H1 (cell line): ENCODE measurements around the gene CDK4.

ENCODE experiments used
- ATF3 ChIP-seq: IDR thresholded peaks from 2 replicates; pipeline ENCODE4 v1.6.1; 2011; ENCODE audit warnings: low read depth, mild to moderate bottlenecking, low read length; ENCODE audit not compliant: insufficient read depth
- CREB1 ChIP-seq: IDR thresholded peaks from 2 replicates; pipeline ENCODE4 v1.6.1; 2012; ENCODE audit warnings: inconsistent platforms
- JUN ChIP-seq: IDR thresholded peaks from 2 replicates; pipeline ENCODE4 v1.6.1; 2011; ENCODE audit warnings: low read depth, mild to moderate bottlenecking, improper control_type of control experiment, low read length
- JUND ChIP-seq: IDR thresholded peaks from 2 replicates; pipeline ENCODE4 v1.6.1; 2011; ENCODE audit warnings: mild to moderate bottlenecking, improper control_type of control experiment, low read length
- POLR2AphosphoS5 ChIP-seq: IDR thresholded peaks from 2 replicates; pipeline ENCODE4 v1.6.1; 2011; ENCODE audit warnings: low read depth, low read length
- RAD21 ChIP-seq, 2 experiments: IDR thresholded peaks in 1 of 2; conservative IDR thresholded peaks in 1 of 2; 2 replicates each; pipeline ENCODE4 v1.6.1; 2011; ENCODE audit warnings: low read depth in 2 of 2, low read length in 2 of 2, improper control_type of control experiment in 1 of 2, inconsistent platforms in 1 of 2, mild to moderate bottlenecking in 1 of 2, moderate library complexity in 1 of 2
- RFX5 ChIP-seq: IDR thresholded peaks from 2 replicates; pipeline ENCODE4 v1.6.1; 2011; ENCODE audit warnings: low read depth, low read length, improper control_type of control experiment, borderline replicate concordance
- SIX5 ChIP-seq: IDR thresholded peaks from 2 replicates; pipeline ENCODE4 v1.6.1; 2011; ENCODE audit warnings: mild to moderate bottlenecking, low read depth, low read length
- USF2 ChIP-seq: IDR thresholded peaks from 2 replicates; pipeline ENCODE4 v1.6.1; 2011; ENCODE audit warnings: low read length, improper control_type of control experiment
- YY1 ChIP-seq: IDR thresholded peaks from 2 replicates; pipeline ENCODE4 v1.6.1; 2011; ENCODE audit warnings: low read depth, mild to moderate bottlenecking, low read length
- ZNF274 ChIP-seq: IDR thresholded peaks from 2 replicates; pipeline ENCODE4 v1.7.0; 2012; ENCODE audit warnings: low read length, borderline replicate concordance; ENCODE audit errors: extremely low read depth
- TF ChIP-seq, protein P1 (sequence below), 3 experiments: IDR thresholded peaks; 1 replicate in 2 of 3; 2 replicates in 1 of 3; pipeline versions ENCODE4 v1.5.1 to v1.6.1; 2011; ENCODE audit warnings: low read length in 3 of 3, mild to moderate bottlenecking in 3 of 3, inconsistent platforms in 2 of 3, low read depth in 1 of 3, moderate library complexity in 1 of 3; ENCODE audit not compliant: insufficient read depth in 1 of 3; ENCODE audit errors: control extremely low read depth in 1 of 3

DNA sequence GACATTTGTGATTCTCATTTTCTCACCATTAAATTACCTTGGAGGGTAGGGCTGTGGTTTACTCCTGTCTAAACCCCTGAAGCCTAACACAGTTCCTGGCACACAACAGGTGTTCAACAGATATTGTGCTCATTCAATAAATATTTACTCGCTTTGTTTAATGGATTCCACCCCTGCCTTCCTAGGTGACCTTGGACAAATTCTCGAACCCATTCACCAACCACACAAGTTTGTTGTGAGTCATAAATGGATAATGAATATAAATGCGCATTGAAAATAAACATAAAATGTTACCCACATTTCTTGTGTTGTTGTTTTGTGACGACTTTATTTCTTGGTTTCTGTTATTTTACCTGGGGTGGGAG, 30.1 kb upstream of the CDK4 start:
- TF ChIP-seq, protein P1, sequence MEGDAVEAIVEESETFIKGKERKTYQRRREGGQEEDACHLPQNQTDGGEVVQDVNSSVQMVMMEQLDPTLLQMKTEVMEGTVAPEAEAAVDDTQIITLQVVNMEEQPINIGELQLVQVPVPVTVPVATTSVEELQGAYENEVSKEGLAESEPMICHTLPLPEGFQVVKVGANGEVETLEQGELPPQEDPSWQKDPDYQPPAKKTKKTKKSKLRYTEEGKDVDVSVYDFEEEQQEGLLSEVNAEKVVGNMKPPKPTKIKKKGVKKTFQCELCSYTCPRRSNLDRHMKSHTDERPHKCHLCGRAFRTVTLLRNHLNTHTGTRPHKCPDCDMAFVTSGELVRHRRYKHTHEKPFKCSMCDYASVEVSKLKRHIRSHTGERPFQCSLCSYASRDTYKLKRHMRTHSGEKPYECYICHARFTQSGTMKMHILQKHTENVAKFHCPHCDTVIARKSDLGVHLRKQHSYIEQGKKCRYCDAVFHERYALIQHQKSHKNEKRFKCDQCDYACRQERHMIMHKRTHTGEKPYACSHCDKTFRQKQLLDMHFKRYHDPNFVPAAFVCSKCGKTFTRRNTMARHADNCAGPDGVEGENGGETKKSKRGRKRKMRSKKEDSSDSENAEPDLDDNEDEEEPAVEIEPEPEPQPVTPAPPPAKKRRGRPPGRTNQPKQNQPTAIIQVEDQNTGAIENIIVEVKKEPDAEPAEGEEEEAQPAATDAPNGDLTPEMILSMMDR (IDR thresholded peaks at IDR 0.05; ENCODE audit: control extremely low read depth in 1 of 3, insufficient read depth in 1 of 3, low read depth in 1 of 3, low read length in 3 of 3) = no peak
- TF ChIP-seq CREB1 (no peak), RFX5 (no peak), POLR2AphosphoS5 (no peak), JUND (no peak), JUN (no peak; the same call in 1 of the 2 replicates), ATF3 (no peak), YY1 (no peak), USF2 (no peak), ZNF274 (no peak), RAD21 (IDR thresholded peaks at IDR 0.05 in 1 of 2, conservative IDR thresholded peaks at IDR 0.05 in 1 of 2; ENCODE audit: low read depth in 2 of 2, low read length in 2 of 2) (no peak), SIX5 (no peak)
